NCI-H345 treated with DMSO at 0.1 percent for 48 hours (cell line): ENCODE measurements around the gene ARNT2.
A peak's percentile ranks its signal among the peaks of the same experiment; 100 is the strongest.
"Not testable (repeated sequence)": the region's sequence is repeated elsewhere in the genome, so short reads cannot be mapped to it uniquely, and the experiment has no call there.

Experiments
- DNase-seq: peaks from one replicate; lab custom pipeline; 2025; ENCODE audit not compliant: unreplicated experiment; lab: John Stamatoyannopoulos, UW

ARNT2 gene

DNA sequence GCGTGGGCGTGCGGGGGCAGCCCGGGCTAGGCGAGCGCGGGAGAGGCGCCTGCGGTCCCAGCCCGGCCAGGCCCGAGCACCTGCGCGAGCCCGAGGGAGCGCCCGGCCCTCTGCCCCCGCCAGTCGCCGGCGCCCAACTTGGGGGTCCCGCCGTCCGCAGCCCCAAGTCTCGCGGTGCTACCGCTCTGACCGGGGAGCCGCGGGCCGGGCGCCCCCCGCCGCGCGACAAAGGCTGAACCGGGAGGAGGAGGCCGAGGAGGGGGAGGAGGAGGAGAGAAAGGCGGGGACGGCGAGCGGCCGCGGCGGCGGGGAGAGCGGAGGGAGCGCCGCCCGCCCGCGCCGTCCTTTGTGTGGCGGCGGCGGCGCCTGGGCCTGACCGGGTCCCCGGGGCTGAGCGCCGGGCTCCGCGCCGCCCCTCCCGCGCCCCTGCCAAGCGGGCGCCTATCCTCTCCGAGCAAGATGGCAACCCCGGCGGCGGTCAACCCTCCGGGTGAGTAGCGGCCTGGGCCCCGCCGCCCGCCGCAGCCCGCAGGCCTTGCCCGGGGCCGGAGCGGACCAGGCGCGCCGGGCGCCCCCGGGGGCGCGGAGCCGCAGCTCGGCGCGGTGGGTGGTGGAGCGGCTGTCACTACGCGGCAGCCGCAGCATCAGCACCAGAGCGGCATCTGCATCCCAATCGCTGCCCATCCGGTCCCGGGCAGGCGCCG lies at the start of gene ARNT2:
TSS of gene ARNT2 (plus strand) at position 326 of the 704 bp plus-strand sequence. CDS start at position 460, 134 bp downstream.
- no peak for DNase-seq

DNA sequence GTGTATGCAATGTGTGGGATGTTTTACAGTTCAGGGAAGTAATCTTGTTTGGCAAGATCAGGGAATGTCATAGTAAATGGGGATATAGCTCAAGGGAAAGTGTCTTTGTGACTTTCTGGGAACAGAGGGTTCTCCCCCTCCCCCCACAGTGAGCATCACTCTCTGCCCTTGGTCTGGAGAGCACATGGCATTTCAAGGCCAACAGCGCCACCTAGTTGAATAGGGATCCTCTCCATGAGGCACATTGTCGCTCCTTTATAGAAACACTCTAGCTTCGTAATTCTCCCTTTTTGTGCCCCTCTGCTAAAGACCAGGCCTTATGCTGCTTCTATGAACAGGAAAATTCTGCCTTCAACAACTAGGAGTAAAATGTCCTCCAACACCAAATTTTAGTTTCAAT lies 37.1 kb upstream of the ARNT2 start:
- no peak for DNase-seq

DNA sequence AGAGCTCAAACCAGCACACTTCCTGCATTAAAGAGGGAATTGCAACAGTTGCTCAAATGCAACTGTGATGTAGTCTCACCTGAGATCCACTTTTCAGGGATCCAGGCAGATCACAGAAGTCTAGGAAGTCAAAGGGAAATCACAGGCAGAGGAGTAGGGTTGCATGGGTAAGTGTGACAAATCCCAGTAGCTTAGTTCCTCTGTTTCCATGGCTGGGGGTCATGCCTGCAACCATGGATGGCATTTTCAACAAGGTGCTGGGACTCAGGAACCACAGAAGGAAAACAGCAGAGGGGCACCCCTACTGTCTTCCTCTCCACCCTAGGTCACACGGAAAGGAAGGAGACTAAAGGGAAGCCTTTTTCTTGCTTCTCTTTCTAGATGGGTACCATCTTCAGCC lies 36.5 kb upstream of the ARNT2 start:
- no peak for DNase-seq

DNA sequence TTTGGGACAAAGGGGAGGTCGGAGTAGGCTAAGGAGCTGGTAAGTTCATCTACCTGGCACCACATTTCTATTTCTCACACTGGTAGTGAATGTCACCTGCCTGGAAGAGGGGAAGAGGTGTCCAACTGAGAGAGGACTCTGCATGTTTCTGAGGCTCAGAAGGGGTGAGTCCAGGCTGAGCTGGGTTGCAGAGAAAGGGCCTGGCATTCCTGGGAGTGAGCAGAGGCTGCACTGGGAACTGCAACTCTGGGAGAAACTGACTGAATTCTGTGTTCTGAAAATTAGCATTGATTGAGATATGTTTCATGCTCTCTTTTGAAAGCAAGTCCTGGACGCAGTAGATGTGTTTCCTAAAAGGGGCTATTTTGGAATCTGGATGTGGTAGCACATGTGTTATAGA lies 32.3 kb upstream of the ARNT2 start:
- DNase-seq = no peak

DNA sequence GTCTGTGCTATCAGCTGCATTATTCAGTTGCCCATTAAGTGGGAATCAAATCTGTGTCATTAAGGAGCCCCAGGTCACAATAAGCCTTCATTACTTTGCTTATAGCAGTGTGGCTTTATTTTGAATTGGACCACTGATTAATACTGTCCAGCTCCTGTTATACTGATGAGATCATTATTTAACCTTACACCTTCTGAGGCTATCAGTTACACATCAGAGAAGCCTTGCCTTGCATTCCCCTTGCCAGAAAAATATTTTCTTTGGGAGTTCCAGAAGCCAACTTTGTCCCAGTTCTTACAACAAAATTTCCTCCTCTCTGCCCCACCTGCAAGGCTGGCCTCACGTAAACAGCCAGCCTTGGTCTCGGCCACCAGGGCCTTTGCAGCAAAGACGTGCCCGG lies 29.7 kb upstream of the ARNT2 start:
- DNase-seq = no peak

DNA sequence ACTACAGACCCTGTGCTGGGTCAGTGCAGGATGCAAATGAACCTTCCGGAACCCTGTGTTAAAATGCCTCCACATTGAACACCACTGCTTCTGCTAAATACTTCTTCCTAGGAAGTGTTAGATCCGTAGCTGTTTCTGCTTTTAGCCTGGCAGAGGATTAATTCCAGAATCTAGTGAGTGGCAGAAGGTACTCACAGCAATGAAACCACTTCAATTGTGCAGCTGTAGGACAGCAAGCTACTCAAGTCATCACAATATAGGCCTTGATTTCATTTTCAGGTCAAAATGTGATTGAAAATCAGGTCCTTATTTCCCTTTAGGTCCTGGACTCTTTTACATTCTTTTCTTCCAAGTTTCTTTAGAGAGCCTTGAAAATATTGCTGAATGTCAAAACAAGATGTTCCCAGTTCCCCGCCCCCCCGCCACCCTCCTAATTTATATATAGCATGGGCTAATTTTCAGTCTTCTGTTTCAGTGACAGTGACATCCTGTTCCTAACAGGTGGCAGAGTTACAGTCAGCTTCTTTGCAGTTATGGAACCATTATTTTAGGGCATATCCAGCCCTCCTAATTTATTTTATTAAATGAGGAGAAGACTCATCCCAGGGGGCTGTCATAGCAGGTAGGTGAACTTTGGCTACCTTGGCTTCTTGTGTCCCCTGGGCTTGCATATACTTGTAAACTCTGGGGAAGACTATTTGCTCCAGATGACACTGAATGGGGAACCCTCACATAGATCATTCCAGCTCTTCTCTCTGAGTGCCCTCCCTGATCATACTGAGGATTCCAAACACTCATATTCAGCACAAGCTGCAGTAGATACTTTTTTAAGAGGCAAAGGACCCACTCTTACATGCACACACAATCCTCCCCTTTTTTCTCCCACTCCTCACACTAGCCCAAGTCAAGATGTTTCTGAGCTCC lies 28.0 kb upstream of the ARNT2 start:
- no peak for DNase-seq

DNA sequence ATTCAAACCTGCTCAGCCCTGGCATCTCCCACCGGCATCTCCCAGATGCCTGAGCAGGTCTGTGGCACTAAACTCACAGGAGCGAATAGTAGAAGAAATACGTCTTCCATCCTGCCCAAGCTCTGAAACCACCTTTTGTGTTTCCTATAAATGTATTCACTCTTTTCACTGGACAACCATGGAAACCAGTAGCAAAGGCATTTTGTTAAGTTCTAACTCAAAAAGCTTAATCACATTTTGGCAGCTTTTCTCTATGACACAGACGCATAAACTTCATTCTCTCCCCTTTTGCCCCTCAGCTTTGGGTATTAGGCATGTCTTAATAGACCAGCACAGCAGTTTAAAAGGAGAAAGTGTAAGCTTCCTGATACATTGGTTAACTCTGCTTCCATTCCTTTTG lies 24.5 kb upstream of the ARNT2 start:
- no peak for DNase-seq

DNA sequence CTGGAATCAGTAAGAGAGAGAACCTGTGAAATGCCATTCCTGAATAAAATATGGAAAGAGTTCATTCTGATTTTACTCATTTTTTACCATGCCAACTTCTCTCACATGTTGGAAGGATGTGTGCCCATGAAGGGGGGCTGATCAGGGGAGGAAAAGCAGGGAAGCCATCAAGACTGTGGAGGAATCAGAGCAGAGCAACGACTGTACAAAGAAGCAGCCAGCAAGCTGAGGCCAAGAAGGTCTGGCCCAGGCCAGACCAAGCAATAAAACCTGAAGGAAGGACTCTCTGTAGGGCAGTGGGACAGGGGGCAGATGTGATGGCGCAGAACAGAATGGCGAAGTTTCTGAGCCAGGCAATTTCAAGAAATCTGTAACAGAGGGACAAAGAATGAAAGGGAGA lies 24.0 kb upstream of the ARNT2 start:
- DNase-seq = no peak

DNA sequence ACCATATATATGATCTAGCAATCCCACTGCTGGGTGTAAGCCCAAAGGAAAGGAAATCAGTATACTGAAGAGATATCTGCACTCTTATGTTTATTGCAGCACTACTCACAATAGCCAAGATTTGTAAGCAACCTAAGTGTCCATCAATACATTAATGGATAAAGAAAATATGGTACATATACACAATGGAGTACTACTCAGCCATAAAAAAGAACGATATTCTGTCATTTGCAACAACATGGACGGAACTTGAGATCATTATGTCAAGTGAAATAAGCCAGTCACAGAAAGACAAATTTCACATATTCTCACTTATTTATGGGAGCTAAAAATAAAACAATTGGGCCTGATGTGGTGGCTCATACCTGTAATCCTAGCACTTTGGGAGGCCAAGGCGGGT lies 21.9 kb upstream of the ARNT2 start:
- DNase-seq = no peak

DNA sequence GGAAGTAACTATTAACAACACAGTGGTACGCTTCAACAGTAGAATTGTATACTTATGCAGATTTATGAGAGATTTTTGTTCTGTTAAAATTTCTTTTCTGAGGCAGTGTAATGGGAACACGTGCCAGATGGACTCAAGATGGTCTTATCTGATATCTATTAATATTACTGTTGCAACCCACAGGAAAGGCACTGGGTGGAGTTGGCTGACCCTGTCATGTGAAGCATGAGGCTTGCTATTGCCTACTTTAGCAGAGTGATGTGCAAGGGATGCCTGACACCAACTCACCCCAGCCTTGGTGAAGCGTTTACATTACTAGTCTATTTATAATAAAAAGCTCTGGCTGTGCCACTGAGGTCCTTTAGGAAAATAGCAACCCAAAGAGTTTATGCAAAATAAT lies 19.8 kb upstream of the ARNT2 start:
- no peak for DNase-seq

DNA sequence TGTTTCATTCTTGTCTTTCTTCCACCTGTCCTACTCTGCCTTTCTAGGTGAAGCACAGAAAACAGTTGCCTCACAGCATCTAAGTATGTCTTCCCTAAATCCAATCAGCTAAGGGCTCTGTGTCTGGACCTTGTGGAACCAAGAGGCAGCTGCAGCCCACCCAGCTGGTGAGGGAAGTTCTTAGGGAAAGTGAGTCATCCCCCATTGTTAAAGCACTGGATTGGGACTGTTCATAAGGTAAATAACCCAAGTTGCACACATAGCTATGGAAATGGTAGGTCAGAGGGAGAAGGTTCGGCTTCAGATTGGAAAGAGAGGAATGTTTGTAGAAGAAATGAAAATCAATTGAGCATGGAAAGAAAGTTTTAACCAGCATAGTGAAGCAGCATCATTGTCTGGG lies 18.0 kb upstream of the ARNT2 start:
- DNase-seq = no peak

DNA sequence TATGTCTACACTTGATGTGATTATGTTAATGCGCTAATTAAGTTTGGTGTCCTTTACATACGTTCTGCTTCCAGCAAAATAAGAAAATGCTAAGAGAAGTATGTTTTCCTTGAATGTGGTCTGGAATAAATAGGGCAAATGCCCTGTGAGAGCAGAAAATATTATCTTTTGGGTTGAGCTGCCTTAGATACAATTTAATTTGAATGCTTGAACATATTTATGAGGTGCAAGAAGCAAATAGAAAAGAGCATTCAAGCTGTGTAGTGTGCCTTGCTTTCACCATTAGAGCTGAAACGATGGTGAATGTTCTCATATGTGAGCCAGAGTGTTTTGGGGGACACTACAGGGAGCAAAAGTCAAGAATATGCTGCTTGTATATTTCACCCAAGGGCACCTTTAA lies 15.9 kb upstream of the ARNT2 start:
- no peak for DNase-seq

DNA sequence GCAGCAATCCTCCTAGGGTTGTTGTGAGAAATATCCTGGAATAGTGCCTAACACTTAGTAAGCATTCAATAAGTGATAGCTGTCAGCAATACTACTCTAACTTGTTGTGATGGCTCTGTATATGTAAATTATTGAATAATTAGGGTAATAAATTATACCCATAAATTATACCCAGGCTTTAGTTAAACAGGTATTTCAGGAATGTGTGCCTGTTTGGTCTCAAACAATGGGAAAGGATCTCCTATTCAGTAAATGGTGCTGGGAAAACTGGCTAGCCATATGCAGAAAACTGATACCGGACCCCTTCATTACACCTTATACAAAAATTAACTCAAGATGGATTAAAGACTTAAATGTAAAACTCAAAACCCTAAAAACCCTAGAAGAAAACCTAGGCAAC lies 14.8 kb upstream of the ARNT2 start:
- DNase-seq = no peak

DNA sequence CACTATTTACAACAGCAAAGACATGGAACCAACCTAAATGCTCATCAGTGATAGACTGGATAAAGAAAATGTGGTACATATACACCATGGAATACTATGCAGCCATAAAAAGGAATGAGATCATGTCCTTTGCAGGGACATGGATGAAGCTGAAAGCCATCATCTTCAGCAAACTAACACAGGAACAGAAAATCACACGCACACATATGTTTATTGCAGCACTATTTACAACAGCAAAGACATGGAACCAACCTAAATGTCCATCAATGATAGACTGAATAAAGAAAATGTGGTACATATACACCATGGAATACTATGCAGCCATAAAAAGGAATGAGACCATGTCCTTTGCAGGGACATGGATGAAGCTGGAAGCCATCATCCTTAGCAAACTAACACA lies 13.2 kb upstream of the ARNT2 start:
- not testable (repeated sequence) for DNase-seq

DNA sequence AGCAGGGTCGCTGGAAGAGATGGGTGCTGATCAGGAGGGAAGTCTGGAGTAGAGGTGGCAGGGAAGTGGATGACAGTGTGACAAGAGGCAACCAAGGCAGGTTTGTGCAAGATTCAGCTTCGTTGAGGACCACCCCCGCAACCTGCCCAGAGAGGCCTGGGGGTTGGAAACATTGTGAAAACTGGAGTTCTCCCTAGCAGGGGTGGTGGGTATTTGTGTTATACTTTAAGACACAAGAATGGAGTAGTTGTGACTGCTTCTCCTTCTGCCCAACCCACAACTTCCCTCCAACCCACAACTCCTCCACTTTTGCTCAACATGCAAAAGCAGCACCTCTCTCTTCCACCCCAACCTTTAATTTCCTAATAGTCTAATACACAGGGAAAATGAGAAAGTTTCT lies 8.6 kb upstream of the ARNT2 start:
- no peak for DNase-seq

DNA sequence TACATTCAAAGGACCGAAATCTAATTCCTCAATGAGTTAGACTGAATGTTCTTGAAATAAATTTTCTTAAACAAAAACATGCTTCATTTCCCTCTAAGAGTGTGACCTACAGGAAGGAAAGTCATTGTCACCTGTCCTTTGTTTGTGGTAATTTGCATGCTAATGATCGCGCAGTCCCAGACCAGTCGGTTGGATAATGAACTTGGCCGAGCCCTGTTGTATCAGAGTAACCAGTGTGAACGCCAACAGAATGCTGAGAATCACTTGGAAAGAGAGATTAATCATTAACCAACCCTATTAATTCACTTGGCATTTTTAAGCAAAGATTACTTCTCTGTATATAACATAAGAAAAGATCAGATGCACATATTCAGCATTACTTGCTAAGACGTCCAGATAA lies 8.1 kb upstream of the ARNT2 start:
- no peak for DNase-seq

DNA sequence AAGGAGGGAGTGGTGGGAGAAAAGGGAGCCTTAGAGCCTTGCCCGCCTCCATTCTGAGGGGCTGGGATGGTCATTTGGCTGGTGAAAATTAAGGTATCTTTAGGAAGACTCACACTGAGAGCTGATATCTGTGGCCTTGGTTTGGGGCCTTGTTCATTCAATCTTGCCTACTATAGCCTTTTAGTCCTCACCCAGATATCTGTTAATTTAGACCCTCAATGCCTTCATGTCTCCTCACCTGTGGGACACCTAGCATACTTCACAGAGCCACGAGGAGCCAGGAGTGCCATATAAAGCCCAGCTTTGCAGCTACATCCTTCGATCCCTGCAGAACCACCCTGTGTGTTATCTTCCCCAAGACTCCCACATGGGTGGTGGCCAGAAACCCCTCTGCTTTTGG lies 4.7 kb upstream of the ARNT2 start:
- DNase-seq = no peak

DNA sequence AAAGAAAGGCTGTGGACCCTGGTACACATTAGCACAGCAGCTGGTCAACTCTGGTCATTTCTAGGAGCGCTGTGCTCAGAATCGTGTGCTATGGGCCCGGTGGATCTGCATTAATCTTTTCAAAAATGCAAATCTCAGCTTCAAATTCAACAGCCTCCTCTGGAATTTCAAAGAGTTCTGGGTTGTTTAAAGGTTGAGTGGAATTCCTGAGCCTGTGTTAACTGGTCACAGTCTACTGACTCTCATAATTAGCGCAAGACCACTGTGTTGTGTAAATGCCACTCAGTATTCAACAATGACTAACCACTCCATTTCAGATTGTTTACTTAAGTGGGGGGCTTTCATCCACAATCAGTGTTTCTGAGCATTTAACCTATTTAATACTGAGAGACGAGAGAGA lies 2.7 kb upstream of the ARNT2 start:
- no peak for DNase-seq

DNA sequence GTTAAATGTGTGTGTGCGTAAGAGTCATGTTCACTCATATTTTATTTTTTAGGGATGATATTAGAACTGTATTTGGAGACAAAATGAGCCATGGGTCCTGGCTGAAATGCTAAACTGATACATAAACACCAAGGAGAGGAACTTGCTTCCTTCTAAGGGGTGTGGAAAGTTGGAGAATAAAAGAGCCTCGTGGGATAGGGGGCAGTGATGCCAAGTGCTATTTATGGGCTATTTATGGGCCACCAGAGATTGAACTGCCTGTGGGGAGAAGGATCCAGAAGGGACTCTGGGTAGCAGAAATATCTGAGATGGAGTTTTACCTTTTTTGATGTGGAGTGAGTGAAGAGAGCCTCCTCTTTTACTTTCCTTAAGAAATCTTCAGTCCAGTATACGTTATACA lies 1.8 kb upstream of the ARNT2 start:
- no peak for DNase-seq

DNA sequence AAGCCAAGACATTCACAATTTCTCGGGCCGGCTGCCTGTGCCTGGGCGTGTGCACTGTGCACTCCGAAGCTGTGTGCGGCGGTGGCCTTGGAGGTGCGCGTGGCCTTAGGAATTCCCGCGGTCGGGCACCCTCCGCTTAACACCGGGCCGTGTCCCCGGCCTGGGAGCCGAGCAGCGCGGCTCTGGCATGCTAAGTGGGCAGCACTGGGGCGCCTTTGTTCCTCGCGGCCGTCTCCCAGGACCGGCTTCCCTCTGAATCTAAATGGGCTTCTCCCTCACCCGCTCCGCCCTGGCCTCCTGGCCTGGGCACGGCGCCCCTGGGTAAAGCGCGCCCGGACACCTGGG lies 498 bp upstream of the ARNT2 start:
- no peak for DNase-seq

DNA sequence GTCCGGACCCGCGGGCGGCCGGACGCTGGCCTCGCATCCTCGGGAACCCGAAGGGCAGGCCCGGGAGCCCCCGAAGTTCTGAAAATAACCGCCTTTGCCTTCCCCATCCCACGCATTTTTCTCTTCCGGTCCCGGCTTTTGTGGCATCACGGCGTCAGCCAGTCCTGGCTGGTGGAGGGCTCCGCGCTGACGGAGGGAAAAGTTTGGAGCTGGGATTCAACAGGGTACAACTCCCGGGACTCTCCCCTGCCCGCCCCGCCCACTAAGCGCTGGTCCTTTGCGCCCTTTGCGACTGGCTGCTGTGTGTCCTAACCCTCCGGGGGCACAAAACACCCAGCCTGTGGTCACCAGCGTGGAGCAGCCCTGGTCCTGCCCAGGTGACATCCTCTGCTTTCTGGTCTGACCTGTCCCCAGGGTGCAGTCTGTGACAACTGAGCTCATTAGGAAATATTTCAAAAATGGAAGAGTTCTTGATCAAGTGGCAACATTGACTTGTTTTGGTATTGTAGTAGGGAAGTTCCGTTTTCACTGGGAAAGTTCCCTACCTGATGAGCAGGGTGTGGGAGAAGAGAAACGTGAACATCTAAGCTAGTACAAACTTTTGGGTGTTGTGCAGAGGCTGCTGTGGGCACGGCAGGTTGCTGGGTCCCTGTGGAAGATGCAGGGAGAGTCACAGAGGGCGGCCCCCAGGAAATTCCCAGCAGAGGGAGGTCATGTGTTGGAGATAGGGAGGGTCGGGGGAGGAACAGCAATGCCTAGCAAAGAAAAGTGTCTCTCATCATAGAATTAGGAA lies 775 bp downstream of the ARNT2 start:
- DNase-seq = peak; percentile 12

DNA sequence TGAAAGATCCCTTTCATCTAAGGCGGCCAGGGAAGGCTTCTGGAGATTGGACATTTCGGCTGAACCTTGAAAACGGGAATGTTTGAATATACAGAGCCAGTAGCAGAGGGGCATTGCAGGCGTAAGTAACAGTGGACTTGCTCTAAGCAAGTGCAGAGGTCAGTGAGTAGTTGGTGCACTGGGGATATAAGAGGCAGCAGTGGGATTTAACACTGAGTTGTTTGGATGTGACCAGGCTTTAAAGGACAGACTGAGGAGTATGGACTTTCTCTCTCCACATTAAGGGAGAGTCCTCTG lies 1.3 kb downstream of the ARNT2 start:
- DNase-seq = no peak
